Measurements from ENCODE around the gene GAB1.

- TF ChIP-seq CTCF (IDR thresholded peaks at IDR 0.05) (no peak), POLR2AphosphoS5 (IDR thresholded peaks at IDR 0.05; ENCODE audit: insufficient read depth in 1 of 2, low read depth in 1 of 2) (no peak)
Observed at GRCh38 chr4:143326735-143327134, 9.9 kb upstream of the GAB1 start.

Data from vagina (tissue), 2 donors.